Ramos (cell line): ENCODE results near the gene OR4P4.

ENCODE experiments used
- in situ Hi-C: fragments of 300-500 bp; cut with MboI; formaldehyde crosslinking; loops from one replicate; pipeline ENCODE4 v1.14.3; 2022; ENCODE audit warnings: low sequenced_read_pairs; ENCODE audit not compliant: unreplicated experiment

Gene OR4P4

DNA sequence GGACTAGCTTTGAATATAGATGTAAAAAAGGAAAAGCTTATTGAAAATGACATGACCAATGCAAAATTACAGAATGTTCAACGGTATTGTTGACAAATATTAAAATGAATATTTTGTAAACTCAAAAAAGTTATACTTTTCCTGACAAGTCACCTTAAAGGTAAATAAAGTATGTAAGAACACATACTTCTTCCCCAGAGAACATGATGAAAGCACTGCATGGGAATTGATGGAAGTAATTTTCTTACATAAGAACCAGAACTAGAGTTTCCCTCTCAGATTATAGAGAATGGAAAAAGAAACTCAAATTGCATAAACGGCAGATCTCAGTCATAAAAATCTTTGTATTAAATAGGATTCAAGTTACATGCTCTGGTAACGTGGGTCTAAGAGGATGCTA is at the start of gene OR4P4:
OR4P4 (plus strand) TSS at position 301 of the 400 bp plus-strand sequence.
- in situ Hi-C loops = no loop called here

DNA sequence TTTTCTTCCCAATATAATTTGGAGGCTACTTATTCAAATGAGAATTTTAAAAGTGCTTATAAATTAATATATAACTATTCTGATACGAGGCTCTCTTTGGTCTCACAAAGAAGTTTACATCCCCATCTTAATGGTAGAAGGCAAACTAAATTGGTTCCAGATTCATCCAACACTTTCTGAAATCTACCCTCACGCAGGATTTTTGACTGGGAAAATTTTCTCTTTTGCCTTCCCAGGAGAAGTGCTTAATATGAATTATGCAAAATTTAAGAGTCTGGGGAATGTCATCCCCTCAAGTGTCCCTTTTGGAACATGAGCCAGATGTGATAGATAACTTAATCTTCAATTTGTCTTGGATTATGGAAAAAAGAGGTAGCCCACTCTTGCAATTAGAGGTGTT is 27.4 kb upstream of the OR4P4 start, which contains the start of gene OR4C11:
OR4C11 (minus strand) TSS at position 101 of the 400 bp plus-strand sequence. CDS start 3,272 bp downstream, outside the sequence.
- in situ Hi-C loops = no loop called here

DNA sequence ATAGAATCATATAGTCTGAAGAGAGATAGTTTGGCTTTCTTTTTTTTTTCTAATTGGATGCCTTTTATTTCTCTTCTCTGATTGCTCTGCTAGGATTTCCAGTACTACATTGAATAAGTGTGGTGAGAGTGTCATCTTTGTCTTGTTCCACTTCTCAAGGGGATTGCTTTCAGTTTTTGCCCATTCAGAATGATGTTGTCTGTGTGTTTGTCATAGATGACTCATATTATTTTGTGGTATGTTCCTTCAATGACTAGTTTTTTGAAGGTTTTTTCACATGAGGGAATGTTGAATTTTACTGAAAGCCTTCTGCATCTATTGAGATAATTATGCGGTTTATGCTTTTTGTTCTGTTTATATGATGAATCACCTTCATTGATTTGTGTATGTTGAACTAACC is 10.4 kb upstream of the OR4P4 start:
- in situ Hi-C loops = no loop called here

DNA sequence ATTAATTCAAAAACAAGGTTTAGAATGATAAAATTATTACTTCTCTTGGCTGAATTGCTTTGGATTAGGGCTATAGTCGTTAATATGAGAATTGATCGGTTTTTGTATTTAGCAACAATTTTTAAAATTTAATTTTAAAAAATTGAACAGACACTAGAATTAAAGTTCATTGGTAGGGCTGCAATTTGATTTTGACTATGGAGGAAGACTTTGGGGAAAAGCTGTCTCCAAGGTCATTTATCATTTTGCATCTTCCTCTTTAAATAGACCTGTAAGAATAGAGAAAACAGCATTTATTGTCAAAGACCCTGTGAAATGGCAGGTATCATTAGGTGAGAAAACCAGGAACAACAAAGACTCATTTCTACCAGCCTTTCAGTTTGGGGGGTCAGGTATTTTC is 13.1 kb downstream of the OR4P4 start, which contains the start of gene OR4S2:
OR4S2 (plus strand) TSS at position 301 of the 400 bp plus-strand sequence. CDS start 2,577 bp downstream, outside the sequence.
- in situ Hi-C loops = no loop called here

DNA sequence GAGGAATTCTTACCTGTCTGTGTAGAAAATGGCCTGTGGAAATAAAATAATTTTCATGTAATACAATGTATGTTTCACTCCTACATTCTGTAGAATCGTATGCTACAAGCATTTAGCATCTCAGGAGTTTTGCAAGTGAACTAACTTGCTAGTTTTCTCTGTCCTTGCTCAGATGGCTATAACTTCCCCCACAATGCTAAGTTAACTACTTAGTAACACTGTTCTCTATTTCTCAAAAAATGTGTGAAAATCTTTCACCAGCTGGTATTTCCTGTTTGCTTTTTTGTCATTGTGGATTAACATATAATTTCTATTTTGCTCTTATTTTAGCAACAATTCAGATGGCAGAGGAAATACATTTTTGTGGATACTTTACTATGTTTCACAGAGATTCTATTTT is 17.6 kb downstream of the OR4P4 start:
- in situ Hi-C loops = no loop called here

DNA sequence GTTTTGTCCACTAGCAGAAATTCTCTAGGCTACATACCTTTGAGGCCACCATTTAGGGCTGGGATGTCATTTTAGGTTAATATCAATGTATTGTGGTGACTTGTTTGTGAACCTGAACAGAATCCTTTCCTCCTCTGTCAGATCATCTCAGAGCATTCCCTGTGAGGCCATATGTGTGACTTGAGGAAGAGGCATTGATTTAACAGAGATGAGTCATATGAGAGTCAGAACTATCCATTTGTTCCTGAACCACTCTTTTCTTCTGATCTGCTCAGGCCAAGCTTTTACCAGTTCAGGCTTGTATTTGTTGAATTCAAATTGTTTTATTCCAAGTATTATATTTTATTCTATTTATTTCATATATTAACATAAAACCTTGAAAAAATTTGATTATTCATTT is 20.2 kb downstream of the OR4P4 start:
- in situ Hi-C loops = no loop called here

DNA sequence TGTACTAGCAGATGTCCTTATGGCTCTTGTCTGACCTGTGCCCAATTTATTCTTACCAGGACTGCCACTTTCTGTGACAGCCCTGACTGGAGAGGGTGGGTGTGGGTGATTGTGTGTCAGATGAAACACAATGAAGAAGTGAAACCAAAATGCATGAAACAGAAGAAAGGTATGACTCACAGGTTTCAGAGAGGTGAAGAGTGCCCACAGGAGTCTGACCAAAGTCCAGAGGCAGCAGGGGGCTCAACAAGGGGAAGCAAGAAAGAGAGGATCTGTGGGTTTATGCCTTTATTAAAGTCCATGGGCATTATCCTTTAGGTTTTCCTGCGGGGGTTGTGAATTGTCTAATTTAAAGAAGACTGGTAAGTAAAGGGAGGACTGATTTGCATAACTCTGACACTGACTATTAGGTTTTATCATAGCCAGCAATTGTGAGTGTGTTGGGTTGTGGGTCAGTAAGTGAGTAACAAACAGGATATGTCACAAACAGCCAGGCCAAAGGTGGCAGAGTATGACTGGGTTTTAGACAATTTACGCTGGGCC is 23.2 kb downstream of the OR4P4 start:
- in situ Hi-C loops = no loop called here

DNA sequence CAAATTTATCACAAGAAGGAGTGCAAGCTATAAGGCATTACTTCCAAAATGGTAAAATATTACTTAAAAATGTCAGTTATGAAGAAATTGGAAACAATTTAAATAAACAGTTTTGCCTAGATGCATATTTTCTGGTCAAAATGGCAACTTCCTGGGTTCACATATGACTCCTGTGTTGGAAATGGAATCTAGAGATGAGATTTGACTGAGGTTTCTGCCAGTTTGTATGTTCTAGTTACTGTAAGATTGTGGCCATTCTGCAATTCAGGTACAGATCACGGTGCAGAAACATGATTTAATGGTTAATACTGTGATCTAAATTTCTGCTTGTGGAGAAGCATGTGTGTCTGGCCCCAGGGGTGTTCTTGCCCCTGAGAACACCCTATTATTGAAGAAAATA is 23.7 kb downstream of the OR4P4 start:
- in situ Hi-C loops = no loop called here

DNA sequence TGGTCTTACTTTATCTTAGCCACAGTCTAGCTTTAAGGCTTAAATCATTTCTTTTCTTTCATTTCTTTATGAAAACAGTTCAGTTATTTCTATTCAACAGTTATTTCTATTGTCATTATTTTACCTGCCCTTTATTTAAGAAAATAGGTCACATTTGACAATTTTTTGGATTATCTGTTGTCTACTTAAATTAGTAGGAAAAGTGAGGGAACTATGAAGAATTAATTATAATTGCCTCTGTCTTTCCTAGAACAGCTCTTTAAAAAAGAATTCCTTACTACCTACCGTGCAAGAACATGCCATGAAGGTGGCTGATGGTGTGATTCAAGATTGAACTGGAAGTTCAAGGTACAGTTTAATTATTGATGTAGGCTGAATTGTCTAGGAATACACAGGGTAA is 27.0 kb downstream of the OR4P4 start, which contains the start of gene OR4C6:
OR4C6 (plus strand) TSS at position 301 of the 400 bp plus-strand sequence. CDS start 2,966 bp downstream, outside the sequence.
- in situ Hi-C loops = no loop called here

DNA sequence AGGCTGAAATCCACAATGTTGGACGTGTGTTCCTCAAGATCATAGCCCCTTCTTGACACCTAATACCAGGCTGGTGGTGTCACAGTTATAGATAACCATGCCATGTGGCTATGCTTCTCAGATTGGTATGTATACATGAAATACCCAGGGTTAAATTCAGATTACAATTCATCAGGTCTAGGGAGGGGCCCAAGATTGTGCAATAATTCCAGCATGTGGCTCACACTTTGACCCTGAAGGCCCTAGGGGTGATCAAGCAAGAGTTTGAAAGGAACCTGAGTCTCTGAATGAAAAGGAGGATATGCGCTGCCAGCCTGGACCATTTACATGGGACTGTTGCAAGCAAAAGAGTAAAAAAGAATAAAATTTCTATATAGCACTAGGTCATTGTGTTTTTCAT is 34.5 kb downstream of the OR4P4 start:
- in situ Hi-C loops = no loop called here

DNA sequence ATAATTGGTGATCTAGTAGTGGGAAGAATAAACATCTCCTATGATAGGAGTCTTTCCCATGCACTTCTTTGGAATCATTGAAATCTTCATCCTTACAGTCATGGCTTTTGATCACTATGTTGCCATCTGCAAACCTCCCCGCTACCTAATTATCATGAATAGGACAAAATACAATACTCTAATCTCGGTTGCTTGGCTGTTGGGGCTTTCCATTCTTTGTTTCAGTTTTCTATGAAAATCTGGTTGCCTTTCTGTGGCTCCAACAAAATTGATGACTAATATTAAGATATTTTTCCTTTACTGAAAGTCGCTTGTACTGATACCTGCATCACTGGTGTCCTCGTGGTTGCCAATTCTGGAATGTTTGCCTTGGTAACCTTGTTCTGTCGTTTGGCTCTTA is 38.9 kb downstream of the OR4P4 start:
- in situ Hi-C loops = no loop called here
